Neural crest cell (in vitro differentiated cells): ENCODE measurements around the gene MSTO1. TPM values are rescaled to one million over a fixed set of nuclear protein-coding genes. Genes with fewer than 3 reads are reported as not detected.

Experiments used
- DNase-seq: peaks from one replicate; pipeline ENCODE4 v3.0.0; 2021; ENCODE audit warnings: low read depth, mixed read lengths, low spot score
- H3K27ac Mint-ChIP-seq: one replicate; pipeline ENCODE4 v1.8.0; 2021; ENCODE audit warnings: mild to moderate bottlenecking, mixed read lengths; ENCODE audit not compliant: unreplicated experiment
- H3K27me3 Mint-ChIP-seq: 2 replicates; pipeline ENCODE4 v1.8.0; 2021; ENCODE audit warnings: low read depth, mild to moderate bottlenecking, mixed read lengths
- H3K36me3 Mint-ChIP-seq: 2 replicates; pipeline ENCODE4 v1.8.0; 2021; ENCODE audit warnings: low read depth, mild to moderate bottlenecking, mixed read lengths
- H3K4me1 Mint-ChIP-seq: 2 replicates; pipeline ENCODE4 v1.8.0; 2021; ENCODE audit warnings: mixed read lengths
- H3K4me3 Mint-ChIP-seq: one replicate; pipeline ENCODE4 v1.8.0; 2021; ENCODE audit warnings: mild to moderate bottlenecking, mixed read lengths
- H3K9me3 Mint-ChIP-seq: 2 replicates; pipeline ENCODE4 v1.8.0; 2021; ENCODE audit warnings: mixed read lengths
- total RNA-seq: library from RNA; stranded (reverse); gene quantifications from 2 replicates; pipeline ENCODE4 v1.2.1, GENCODE V29; 2021
- TF ChIP-seq, protein P1 (sequence below): fragments of 200-600 bp; sonication (generic); conservative IDR thresholded peaks from 2 replicates; pipeline ENCODE4 v1.5.0; 2021; ENCODE audit warnings: antibody characterized with exemption, mild to moderate bottlenecking

Gene MSTO1
- total RNA-seq, 1 donor from 2014 or later, result 92.4 TPM

DNA sequence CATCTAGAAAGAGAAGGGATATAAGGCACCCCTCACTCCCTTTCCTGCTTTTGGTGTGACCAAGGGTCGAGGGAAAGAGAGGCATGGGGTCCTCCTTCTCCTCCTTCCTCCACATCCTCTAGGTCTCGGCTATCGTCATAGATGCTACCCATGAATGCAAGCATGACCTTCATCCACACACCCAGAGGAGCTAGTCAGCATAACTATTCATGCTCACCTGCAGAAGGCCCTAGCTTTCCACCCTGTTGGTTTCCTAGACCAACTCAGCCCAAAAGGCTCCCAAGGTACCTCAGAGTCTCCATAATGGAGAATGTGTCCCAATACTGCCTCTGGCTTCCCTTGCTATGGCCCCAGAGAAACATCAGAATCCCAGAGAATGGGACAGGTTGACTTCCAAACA lies 33.2 kb downstream of the MSTO1 start:
- Mint-ChIP-seq H3K27ac (no peak overlapping the region), H3K27me3 (no peaks in the 10 kb centered on the region), H3K4me3 (no peak overlapping the region), H3K9me3 (peaks cover 25% of the 10 kb centered on the region), H3K36me3 (peaks cover 10% of the 10 kb centered on the region), H3K4me1 (peaks cover 6% of the 10 kb centered on the region)
- no peak for DNase-seq
- TF ChIP-seq, protein P1, sequence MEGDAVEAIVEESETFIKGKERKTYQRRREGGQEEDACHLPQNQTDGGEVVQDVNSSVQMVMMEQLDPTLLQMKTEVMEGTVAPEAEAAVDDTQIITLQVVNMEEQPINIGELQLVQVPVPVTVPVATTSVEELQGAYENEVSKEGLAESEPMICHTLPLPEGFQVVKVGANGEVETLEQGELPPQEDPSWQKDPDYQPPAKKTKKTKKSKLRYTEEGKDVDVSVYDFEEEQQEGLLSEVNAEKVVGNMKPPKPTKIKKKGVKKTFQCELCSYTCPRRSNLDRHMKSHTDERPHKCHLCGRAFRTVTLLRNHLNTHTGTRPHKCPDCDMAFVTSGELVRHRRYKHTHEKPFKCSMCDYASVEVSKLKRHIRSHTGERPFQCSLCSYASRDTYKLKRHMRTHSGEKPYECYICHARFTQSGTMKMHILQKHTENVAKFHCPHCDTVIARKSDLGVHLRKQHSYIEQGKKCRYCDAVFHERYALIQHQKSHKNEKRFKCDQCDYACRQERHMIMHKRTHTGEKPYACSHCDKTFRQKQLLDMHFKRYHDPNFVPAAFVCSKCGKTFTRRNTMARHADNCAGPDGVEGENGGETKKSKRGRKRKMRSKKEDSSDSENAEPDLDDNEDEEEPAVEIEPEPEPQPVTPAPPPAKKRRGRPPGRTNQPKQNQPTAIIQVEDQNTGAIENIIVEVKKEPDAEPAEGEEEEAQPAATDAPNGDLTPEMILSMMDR, result no peak

DNA sequence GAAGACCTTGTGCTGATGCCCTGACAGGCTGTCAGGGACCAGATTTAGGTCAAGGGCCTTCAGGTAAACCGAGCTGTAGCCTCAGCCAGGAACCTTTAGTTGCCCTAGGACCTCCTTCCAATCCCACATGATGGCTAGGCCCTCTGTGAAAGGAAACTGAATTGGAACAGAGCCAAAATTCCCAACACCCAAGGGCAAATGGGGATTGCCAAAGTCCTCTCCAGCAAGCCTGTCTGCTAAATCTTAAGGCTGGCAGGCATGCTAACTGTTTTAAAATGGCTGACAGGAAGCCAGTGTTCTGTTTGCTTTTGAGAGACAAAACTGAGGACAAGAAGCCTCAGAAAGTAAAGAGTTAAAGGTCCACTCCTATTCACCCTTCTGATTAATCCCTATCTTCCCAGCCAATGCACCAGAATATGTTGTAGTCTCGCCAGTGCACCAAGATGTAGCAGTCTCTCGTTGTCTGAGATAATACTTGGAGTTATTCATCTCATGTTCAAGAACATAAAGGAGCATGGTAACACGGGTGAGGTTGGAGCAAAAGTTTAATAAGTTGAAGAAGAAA lies 35.1 kb downstream of the MSTO1 start:
- Mint-ChIP-seq H3K27me3 (no peaks in the 10 kb centered on the region), H3K4me3 (no peak overlapping the region), H3K9me3 (peaks cover 26% of the 10 kb centered on the region), H3K36me3 (peaks cover 12% of the 10 kb centered on the region), H3K27ac (no peak overlapping the region), H3K4me1 (peaks cover 11% of the 10 kb centered on the region)
- no peak for DNase-seq
- TF ChIP-seq, protein P1, result no peak

DNA sequence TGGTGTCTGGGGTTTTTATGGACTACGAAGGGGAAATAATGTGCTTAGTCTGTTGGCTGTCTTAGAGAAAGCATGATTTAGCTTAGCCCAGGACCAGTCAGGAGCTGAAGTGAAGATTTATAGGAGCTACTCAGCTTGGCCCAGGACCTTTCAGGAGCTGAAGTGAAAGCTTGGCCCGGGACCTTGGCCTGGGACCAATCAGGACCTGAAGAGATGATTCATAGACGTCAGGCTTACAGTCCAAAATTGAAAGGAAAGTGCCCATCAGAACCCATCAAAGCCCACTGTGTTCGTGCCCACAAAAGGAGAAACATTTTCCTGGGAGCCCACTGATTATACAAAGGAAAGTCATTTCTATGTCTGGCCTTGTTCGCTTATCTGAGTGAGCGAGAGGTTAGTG lies 35.6 kb downstream of the MSTO1 start:
- TF ChIP-seq, protein P1, result no peak
- no peak for DNase-seq
- Mint-ChIP-seq H3K27ac (no peak overlapping the region), H3K27me3 (no peaks in the 10 kb centered on the region), H3K9me3 (peaks cover 25% of the 10 kb centered on the region), H3K4me3 (no peak overlapping the region), H3K4me1 (peaks cover 11% of the 10 kb centered on the region), H3K36me3 (peaks cover 12% of the 10 kb centered on the region)

DNA sequence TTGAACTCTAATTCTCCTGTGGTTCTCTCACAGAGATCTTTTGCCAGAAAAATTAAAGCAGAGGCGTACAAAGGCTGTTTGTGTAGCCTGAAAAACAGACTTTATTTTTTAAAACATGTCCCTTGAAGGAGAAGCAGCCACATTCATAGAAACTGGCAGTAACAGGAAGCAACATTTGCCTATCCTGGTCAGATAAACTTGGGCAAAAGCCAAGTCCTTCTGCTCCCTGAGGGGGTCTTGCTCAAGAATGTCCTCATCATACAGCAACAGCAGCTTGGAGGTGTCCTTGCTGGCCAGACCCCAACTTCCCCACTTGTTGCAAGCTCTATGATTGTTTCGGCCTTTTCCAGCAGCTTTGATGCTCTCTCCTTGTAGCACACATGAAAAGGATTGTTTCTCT lies 36.3 kb downstream of the MSTO1 start:
- H3K9me3 Mint-ChIP-seq, result peaks cover 24% of the 10 kb centered on the region
- TF ChIP-seq, protein P1, result no peak
- no peak for DNase-seq
- H3K36me3 Mint-ChIP-seq, result peaks cover 12% of the 10 kb centered on the region
- peak overlapping the region; percentile 21 for H3K4me3 Mint-ChIP-seq
- H3K4me1 Mint-ChIP-seq, result peaks cover 11% of the 10 kb centered on the region
- no peak overlapping the region for H3K27ac Mint-ChIP-seq
- no peaks in the 10 kb centered on the region for H3K27me3 Mint-ChIP-seq

DNA sequence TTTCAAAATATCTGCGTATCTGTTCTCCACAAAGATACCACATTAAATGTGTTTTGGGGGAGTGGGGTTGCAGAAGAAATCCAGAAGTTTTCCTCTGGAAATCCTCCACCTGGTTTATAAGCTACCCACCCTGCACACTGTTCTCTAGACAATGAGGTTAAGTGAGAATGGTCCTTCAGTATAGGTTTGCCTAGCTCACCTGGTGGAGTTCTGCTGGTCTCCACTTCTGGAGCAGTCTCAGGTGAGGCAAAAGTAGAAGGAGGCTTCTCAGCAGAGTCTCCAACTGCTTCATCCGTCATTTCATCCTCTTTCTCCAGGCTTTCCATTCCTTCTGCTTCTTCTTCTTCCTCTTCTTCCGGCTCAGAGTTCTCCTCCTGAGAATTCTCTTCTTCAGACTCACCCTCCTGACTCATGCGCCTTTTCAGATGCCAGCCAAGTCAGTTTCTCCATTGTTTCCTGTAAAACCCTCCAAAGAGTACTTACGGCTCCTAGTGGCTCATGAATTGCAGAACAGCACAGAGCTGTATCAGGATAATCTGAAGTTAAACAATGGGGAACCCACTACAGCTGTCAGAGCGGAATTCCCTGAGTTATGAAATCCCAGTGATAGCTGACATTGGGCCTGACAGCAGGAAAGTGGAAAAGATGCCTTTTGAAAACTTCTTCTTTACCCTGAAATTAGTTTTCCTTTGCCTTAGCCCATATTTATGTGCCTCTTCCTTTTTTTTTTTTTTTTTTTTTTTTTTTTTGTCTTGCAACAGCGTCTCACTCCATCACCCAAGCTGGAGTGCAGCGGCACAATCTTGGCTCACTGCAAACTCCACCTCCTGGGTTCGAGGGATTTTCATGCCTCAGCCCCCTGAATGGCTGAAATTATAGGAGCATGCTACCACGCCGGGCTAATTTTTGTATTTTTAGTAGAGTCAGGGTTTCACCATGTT lies 38.5 kb downstream of the MSTO1 start:
- DNase-seq, result no peak
- H3K4me1 Mint-ChIP-seq, result peaks cover 11% of the 10 kb centered on the region

More for the DNA sequence above, 38.5 kb downstream of the MSTO1 start:
- peaks cover 4% of the 10 kb centered on the region for H3K36me3 Mint-ChIP-seq
- H3K4me3 Mint-ChIP-seq, result peak overlapping the region; percentile 44
- H3K9me3 Mint-ChIP-seq, result peaks cover 7% of the 10 kb centered on the region
- TF ChIP-seq, protein P1, result peak; percentile 51
- H3K27ac Mint-ChIP-seq, result peak overlapping the region; percentile 30
- H3K27me3 Mint-ChIP-seq, result no peaks in the 10 kb centered on the region
